ENCODE measurements around the gene NTRK1.

DNA sequence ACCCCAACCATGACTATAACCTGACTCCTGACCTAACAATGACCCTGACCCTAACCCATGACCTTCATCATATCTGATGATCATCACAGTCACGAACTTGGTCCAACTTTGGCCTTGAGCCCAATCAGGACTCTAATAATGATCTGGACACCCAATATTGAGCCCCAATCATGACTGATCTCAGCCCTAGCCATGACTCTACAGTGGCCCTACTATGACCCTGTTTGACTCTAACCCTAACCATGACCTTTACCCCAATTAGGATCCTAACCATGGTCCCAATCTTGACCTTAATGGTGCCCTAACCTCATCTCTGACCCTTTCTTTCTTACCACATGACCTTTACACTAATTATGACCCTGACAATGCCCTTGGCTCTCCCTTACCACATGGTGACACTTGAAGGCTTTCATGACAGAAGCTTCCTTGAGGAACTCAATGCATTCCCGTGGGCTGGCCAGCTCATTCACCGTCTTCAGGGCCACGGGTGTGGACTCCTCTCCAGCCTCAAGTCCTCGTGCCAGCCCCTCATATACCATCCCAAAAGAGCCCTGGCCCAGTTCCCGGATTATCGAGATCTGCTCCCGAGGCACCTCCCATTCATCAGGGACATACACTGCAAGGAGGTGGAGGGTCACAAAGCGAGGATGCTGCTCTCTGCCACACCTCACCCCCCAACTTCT is 17.9 kb upstream of the NTRK1 start:
- TF ChIP-seq, protein P1, sequence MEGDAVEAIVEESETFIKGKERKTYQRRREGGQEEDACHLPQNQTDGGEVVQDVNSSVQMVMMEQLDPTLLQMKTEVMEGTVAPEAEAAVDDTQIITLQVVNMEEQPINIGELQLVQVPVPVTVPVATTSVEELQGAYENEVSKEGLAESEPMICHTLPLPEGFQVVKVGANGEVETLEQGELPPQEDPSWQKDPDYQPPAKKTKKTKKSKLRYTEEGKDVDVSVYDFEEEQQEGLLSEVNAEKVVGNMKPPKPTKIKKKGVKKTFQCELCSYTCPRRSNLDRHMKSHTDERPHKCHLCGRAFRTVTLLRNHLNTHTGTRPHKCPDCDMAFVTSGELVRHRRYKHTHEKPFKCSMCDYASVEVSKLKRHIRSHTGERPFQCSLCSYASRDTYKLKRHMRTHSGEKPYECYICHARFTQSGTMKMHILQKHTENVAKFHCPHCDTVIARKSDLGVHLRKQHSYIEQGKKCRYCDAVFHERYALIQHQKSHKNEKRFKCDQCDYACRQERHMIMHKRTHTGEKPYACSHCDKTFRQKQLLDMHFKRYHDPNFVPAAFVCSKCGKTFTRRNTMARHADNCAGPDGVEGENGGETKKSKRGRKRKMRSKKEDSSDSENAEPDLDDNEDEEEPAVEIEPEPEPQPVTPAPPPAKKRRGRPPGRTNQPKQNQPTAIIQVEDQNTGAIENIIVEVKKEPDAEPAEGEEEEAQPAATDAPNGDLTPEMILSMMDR (conservative IDR thresholded peaks at IDR 0.05; ENCODE audit: low read depth, low read length) = no peak
- TF ChIP-seq POLR2A (IDR thresholded peaks at IDR 0.05; ENCODE audit: low read depth, low read length) (no peak), RAD21 (IDR thresholded peaks at IDR 0.05; ENCODE audit: low read length) (no peak), NFE2L2 (IDR thresholded peaks at IDR 0.05; ENCODE audit: low read depth, low read length) (no peak), MXI1 (IDR thresholded peaks at IDR 0.05; ENCODE audit: borderline replicate concordance, low read depth, low read length) (no peak), RFX5 (IDR thresholded peaks at IDR 0.05; ENCODE audit: low read depth, low read length) (no peak), RCOR1 (IDR thresholded peaks at IDR 0.05; ENCODE audit: insufficient replicate concordance, low read length) (no peak), SMC3 (IDR thresholded peaks at IDR 0.05; ENCODE audit: low read depth, low read length) (no peak)
- TF ChIP-seq, protein P2, sequence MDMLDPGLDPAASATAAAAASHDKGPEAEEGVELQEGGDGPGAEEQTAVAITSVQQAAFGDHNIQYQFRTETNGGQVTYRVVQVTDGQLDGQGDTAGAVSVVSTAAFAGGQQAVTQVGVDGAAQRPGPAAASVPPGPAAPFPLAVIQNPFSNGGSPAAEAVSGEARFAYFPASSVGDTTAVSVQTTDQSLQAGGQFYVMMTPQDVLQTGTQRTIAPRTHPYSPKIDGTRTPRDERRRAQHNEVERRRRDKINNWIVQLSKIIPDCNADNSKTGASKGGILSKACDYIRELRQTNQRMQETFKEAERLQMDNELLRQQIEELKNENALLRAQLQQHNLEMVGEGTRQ (IDR thresholded peaks at IDR 0.05; ENCODE audit: low read depth, low read length) = no peak
